ENCODE results near the gene PTGER1. TPM values are rescaled to one million over a fixed set of nuclear protein-coding genes. Genes with fewer than 3 reads are reported as not detected.

Gene PTGER1
- total RNA-seq, 1 experiment from 2014 or later = 0.63 TPM

GRCh38 chr19:14510311-14511228 lies 35.4 kb upstream of the PTGER1 start:
- no peaks in the 10 kb centered on the region for H3K9me3 Mint-ChIP-seq
- no peak overlapping the region for H4K8ac ChIP-seq (replicated peaks; ENCODE audit: insufficient read length, low read depth, low read length)
- no peak overlapping the region for H3K14ac ChIP-seq (ENCODE audit: insufficient read depth, low read length)
- H2BK12ac ChIP-seq (ENCODE audit: insufficient read length, low read depth, low read length) = no peak overlapping the region
- H2BK5ac ChIP-seq (ENCODE audit: insufficient read length, low read length) = no peak overlapping the region
- H3K23me2 ChIP-seq (ENCODE audit: insufficient read length, low read depth, low read length, poor library complexity, severe bottlenecking) = no peaks in the 10 kb centered on the region
- no peak overlapping the region for H2BK15ac ChIP-seq (ENCODE audit: low read depth, low read length)
- no peak overlapping the region for H2BK120ac ChIP-seq (ENCODE audit: low read depth, low read length, poor library complexity, severe bottlenecking)
- no peak overlapping the region for H3K27ac ChIP-seq (ENCODE audit: insufficient read length, low read depth, low read length)
- no peak overlapping the region for H3K56ac ChIP-seq (ENCODE audit: insufficient read length, low read depth, low read length)
- H3K18ac ChIP-seq (ENCODE audit: insufficient read length, low read depth, low read length) = no peak overlapping the region
- H3K79me2 ChIP-seq (ENCODE audit: insufficient read depth, low read length) = no peaks in the 10 kb centered on the region
- no peak overlapping the region for H2AK5ac ChIP-seq (ENCODE audit: insufficient read length, low read length)
- H2AFZ ChIP-seq (ENCODE audit: low read length) = no peak overlapping the region
- H2BK20ac ChIP-seq (ENCODE audit: low read depth, low read length, poor library complexity, severe bottlenecking) = no peak overlapping the region
- H4K20me1 ChIP-seq (ENCODE audit: control insufficient read depth, insufficient read depth, insufficient read length) = no peaks in the 10 kb centered on the region
- no peak overlapping the region for H3K9ac ChIP-seq (ENCODE audit: extremely low read depth, insufficient read length, low read length)
- no peak overlapping the region for H3K4ac ChIP-seq (ENCODE audit: low read depth, low read length)
- H3K23ac ChIP-seq (ENCODE audit: insufficient read length, low read depth, low read length) = no peak overlapping the region
- H3K9me3 ChIP-seq (ENCODE audit: control insufficient read depth, low read depth, low read length) = no peaks in the 10 kb centered on the region
- peaks cover 12 to 20% (median 14%) of the 10 kb centered on the region in 3 experiments; a peak in 6 of 7 replicates for H3K36me3 Mint-ChIP-seq (ENCODE audit: insufficient read depth in 1 of 3, low read depth in 3 of 3)
- no peak overlapping the region for H3K4me2 ChIP-seq (ENCODE audit: insufficient read depth, insufficient read length, low read length)
- DNase-seq = no peak
- WGBS (ENCODE audit: extremely low coverage, insufficient read length, low lambda C conversion rate) = no CpG with 5 or more reads among the region's 22 CpGs
- no peaks in the 10 kb centered on the region for H3K4me1 ChIP-seq (ENCODE audit: insufficient read depth, low read length)
- no peaks in the 10 kb centered on the region for H3K79me1 ChIP-seq (ENCODE audit: insufficient read depth, low read depth, low read length, poor library complexity, severe bottlenecking)
- peaks cover 3% of the 10 kb centered on the region; the same call in 1 of the 2 replicates for H3K27me3 Mint-ChIP-seq (ENCODE audit: low read depth)
- H3K27ac Mint-ChIP-seq = peak overlapping the region in 1 of 3 experiments; percentile 79; a peak in 2 of 7 replicates
- no peak overlapping the region for H4K5ac ChIP-seq (ENCODE audit: insufficient read length, low read depth, low read length)
- H3K4me1 Mint-ChIP-seq = peaks cover 5 to 15% of the 10 kb centered on the region in 2 experiments; a peak in 3 of 4 replicates
- H3K27me3 ChIP-seq (ENCODE audit: insufficient read depth, low read length) = no peaks in the 10 kb centered on the region
- no peak for TF ChIP-seq CTCF (conservative IDR thresholded peaks at IDR 0.05)
- no peak overlapping the region for H3T11ph ChIP-seq (ENCODE audit: low read length)
- H3K4me3 Mint-ChIP-seq = peak overlapping the region in 1 of 2 experiments; percentile 46; a peak in 2 of 5 replicates
- H4K91ac ChIP-seq (ENCODE audit: insufficient read length, low read depth, low read length) = no peak overlapping the region
